LNCAP (cell line): ENCODE data around the gene MSRB3.

Experiments
- TF ChIP-seq, protein P1 (sequence below): fragments of 450-650 bp; IDR thresholded peaks from 2 replicates; pipeline ENCODE4 v1.5.1; 2017; ENCODE audit warnings: mild to moderate bottlenecking

The MSRB3 gene

DNA sequence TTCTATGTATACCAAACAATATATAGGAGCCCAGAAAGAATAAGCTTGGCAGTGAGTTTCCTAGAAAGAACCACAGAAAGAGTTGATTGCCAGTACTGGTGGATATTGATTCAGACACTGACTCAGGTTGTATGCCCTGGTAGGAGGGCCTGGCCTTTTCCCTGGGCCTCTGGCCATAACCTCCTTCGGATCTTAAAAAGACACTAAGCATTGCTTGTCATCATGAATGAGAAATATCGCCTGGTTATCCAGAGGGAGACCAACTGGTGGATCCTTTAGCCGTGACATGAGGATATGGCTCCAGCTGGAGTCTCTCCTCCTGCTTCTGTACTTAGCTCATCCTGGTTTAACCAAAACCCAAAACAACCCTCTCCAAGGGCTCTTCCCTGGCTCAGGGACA, 231.5 kb downstream of the MSRB3 start:
- TF ChIP-seq, protein P1, sequence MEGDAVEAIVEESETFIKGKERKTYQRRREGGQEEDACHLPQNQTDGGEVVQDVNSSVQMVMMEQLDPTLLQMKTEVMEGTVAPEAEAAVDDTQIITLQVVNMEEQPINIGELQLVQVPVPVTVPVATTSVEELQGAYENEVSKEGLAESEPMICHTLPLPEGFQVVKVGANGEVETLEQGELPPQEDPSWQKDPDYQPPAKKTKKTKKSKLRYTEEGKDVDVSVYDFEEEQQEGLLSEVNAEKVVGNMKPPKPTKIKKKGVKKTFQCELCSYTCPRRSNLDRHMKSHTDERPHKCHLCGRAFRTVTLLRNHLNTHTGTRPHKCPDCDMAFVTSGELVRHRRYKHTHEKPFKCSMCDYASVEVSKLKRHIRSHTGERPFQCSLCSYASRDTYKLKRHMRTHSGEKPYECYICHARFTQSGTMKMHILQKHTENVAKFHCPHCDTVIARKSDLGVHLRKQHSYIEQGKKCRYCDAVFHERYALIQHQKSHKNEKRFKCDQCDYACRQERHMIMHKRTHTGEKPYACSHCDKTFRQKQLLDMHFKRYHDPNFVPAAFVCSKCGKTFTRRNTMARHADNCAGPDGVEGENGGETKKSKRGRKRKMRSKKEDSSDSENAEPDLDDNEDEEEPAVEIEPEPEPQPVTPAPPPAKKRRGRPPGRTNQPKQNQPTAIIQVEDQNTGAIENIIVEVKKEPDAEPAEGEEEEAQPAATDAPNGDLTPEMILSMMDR = no peak

DNA sequence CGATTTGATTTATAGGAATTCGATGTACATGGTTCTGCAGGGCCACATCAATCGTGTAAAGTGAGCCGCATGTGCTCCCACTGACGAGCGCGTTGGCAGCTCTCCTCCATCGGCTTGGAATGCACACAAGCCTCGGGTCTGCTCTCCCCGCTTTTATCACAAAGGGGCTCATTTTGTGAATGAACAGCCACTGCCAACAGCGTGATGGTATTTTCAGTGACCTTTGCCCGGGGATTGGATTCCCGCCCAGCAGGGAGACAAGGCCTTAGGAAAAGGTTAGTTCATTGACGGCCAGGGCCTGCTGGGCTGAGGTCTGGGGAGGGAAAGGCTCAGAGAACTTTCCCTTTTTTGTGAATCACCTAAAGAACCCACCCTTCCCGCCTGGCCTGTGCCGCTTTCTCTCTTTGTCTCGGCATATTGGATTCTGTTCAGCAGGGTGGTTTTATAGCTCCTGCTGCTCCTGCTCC, 232.1 kb downstream of the MSRB3 start:
- TF ChIP-seq, protein P1 = no peak

DNA sequence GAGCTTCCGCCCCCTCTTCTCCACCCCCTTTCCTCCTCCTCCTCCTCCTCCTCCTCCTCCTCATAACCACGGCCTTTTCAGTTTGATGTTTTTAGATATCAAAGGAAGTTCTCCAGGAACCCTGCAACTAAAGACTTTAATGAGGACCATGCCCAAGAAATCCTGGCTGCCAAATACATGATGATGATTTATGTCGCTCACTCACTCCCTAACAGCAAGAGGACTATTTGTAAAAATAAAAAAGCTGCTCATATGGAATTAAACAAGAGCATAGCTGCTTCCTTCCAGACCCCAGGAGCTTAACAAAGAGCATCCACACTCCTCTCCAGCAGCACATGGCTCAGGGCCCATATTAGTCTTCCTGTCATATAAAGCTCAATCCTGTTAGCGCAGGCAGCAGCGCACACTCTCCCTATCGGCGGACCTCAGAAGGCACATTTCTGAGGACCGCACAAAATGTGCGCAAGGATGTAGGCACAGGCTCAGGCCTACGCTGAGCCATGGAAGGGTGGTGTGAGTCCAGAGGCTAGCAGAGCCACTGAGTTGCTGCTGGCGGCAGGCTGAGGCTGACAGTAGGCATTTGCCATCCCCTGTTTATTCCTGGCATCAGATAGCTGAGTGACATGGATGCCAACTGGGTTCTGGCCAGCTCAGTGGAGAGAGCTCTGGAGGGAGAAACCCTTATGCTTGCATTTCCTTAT, 232.8 kb downstream of the MSRB3 start:
- TF ChIP-seq, protein P1 = no peak

DNA sequence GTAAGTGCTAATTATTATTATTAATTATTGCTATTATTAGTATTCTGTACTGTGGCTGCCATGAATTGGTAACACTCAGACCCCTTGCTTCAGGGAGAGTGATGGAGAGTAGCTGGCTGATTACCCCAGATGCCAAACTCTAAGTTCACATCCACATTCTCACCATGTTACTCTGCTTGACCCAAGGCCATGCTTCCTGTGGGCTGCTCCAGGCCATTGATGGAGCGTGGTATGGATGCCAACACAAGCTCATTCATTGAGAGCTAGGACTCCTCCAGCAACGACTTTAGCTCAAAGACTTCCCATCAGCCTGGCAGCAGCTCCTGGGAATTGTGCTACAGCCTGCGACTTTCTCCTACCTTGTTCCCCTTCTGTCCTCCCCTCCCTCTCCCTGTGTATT, 233.4 kb downstream of the MSRB3 start:
- TF ChIP-seq, protein P1 = no peak
